ENCODE results near the gene ZMYND8.

ZMYND8 gene

GRCh38 chr20:47332381-47333206, 23.9 kb downstream of the ZMYND8 start:
- DNase-seq = no peak

GRCh38 chr20:47330933-47331708, 25.4 kb downstream of the ZMYND8 start:
- no peak for DNase-seq

GRCh38 chr20:47330071-47330470, 26.4 kb downstream of the ZMYND8 start:
- no peak for DNase-seq

GRCh38 chr20:47328129-47328528, 28.4 kb downstream of the ZMYND8 start:
- no peak for DNase-seq

- no peak for DNase-seq
Observed at GRCh38 chr20:47327711-47328110, 28.8 kb downstream of the ZMYND8 start.

- no peak for DNase-seq
Observed at GRCh38 chr20:47326658-47327268, 29.7 kb downstream of the ZMYND8 start.

- no peak for DNase-seq
Observed at GRCh38 chr20:47325242-47325641, 31.3 kb downstream of the ZMYND8 start.

GRCh38 chr20:47320990-47321805, 35.3 kb downstream of the ZMYND8 start:
- DNase-seq = no peak

GRCh38 chr20:47319517-47320252, 36.8 kb downstream of the ZMYND8 start:
- no peak for DNase-seq

GRCh38 chr20:47318586-47319516, 37.6 kb downstream of the ZMYND8 start:
- DNase-seq = no peak

GRCh38 chr20:47318027-47318585, 38.4 kb downstream of the ZMYND8 start:
- no peak for DNase-seq

- DNase-seq = peak; percentile 44
Observed at GRCh38 chr20:47317127-47317895, 39.2 kb downstream of the ZMYND8 start.

GRCh38 chr20:47316776-47317126, 39.7 kb downstream of the ZMYND8 start:
- DNase-seq = no peak

- DNase-seq = no peak
Observed at GRCh38 chr20:47315339-47316056, 41.0 kb downstream of the ZMYND8 start.

- DNase-seq = no peak
Observed at GRCh38 chr20:47314647-47315338, 41.7 kb downstream of the ZMYND8 start.

- no peak for DNase-seq
Observed at GRCh38 chr20:47311967-47312681, 44.4 kb downstream of the ZMYND8 start.

- no peak for DNase-seq
Observed at GRCh38 chr20:47311211-47311610, 45.3 kb downstream of the ZMYND8 start.

GRCh38 chr20:47310729-47311128, 45.8 kb downstream of the ZMYND8 start:
- no peak for DNase-seq
